HG03097 (cell line): ENCODE results near the gene SLC5A12.

Experiments used
- ATAC-seq: cut with Tn5 transposase; IDR thresholded peaks from one replicate; pipeline ENCODE4 v1.9.1; 2021; ENCODE audit not compliant: unreplicated experiment, low FRiP score

Gene SLC5A12

GRCh38 chr11:26719998-26720397, 1.9 kb downstream of the SLC5A12 start:
- ATAC-seq = no peak

- no peak for ATAC-seq
Measured at GRCh38 chr11:26719289-26719973, 2.4 kb downstream of the SLC5A12 start.

GRCh38 chr11:26717771-26718170, 4.1 kb downstream of the SLC5A12 start:
- ATAC-seq = no peak

- no peak for ATAC-seq
Measured at GRCh38 chr11:26715133-26715532, 6.7 kb downstream of the SLC5A12 start.

GRCh38 chr11:26712497-26712896, 9.4 kb downstream of the SLC5A12 start:
- no peak for ATAC-seq

- ATAC-seq = no peak
Measured at GRCh38 chr11:26710489-26710888, 11.4 kb downstream of the SLC5A12 start.

GRCh38 chr11:26708736-26709456, 13.0 kb downstream of the SLC5A12 start:
- ATAC-seq = no peak

GRCh38 chr11:26706181-26706580, 15.7 kb downstream of the SLC5A12 start:
- no peak for ATAC-seq

- ATAC-seq = no peak
Measured at GRCh38 chr11:26704249-26704648, 17.6 kb downstream of the SLC5A12 start.

GRCh38 chr11:26703411-26704191, 18.3 kb downstream of the SLC5A12 start:
- ATAC-seq = no peak

- ATAC-seq = no peak
Measured at GRCh38 chr11:26702406-26702805, 19.5 kb downstream of the SLC5A12 start.

GRCh38 chr11:26700574-26701235, 21.2 kb downstream of the SLC5A12 start:
- ATAC-seq = no peak

GRCh38 chr11:26698224-26698623, 23.6 kb downstream of the SLC5A12 start:
- ATAC-seq = no peak

GRCh38 chr11:26696330-26696729, 25.5 kb downstream of the SLC5A12 start:
- ATAC-seq = no peak

- ATAC-seq = no peak
Measured at GRCh38 chr11:26688701-26689100, 33.2 kb downstream of the SLC5A12 start.

GRCh38 chr11:26687351-26687750, 34.5 kb downstream of the SLC5A12 start:
- no peak for ATAC-seq

- ATAC-seq = no peak
Measured at GRCh38 chr11:26677566-26677965, 44.3 kb downstream of the SLC5A12 start.

- ATAC-seq = no peak
Measured at GRCh38 chr11:26676641-26677040, 45.2 kb downstream of the SLC5A12 start.

GRCh38 chr11:26675233-26675928, 46.5 kb downstream of the SLC5A12 start:
- no peak for ATAC-seq

- ATAC-seq = no peak
Measured at GRCh38 chr11:26665946-26666345, 55.9 kb downstream of the SLC5A12 start.
